ENCODE measurements around the gene NCBP1. TPM values are rescaled to one million over a fixed set of nuclear protein-coding genes. Genes with fewer than 3 reads are reported as not detected.
"Not testable (repeated sequence)": the region's sequence is repeated elsewhere in the genome, so short reads cannot be mapped to it uniquely, and the experiment has no call there.

Gene NCBP1
- total and polyA plus RNA-seq, 4 experiments from 2014 or later: 12.5 to 50.8 (median 30.3) TPM

DNA sequence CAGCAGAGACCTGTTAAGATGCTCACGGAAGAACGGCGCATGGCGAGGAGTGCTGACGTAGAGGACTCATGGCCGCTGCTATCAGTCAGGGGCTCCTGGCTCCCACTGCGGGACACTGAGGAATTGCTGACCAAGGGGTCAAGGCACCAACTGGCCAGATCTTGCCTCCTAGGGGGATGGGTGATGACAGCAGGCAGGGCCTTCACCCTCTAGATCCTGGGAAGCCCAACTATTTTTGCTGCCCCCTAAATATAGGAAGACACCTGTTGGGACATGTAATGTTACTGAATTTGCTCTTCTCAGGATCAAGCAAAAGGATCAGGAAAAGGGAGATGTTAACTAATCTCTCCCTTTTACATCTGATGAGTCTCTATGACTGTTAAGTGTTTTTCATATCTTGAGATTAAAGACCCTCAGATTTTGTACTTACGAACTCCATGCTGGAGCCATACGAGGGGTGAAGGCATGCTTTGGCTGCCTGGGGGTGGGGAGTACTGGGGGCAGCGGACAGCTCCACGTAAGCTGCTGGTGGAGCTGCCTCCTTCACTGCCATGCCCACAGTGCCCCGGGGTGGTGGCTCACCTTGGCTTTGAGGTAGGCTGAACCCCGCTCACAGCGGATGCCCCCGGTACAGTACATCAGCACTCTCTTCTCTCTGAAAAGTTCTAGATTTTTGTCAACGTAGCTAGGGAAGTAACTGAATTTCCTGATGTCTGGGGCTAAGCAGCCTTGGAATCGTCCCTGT lies 28.5 kb upstream of the NCBP1 start:
- peak overlapping the region in 1 of 7 donors; percentile 48 for H3K27ac Mint-ChIP-seq
- H3K4me3 Mint-ChIP-seq: no peak overlapping the region
- POLR2A ChIA-PET (ENCODE audit: partially characterized antibody): no interaction called here
- intact Hi-C loops (cut with micrococcal nuclease): no loop called here
- CTCF ChIA-PET (ENCODE audit: partially characterized antibody): interaction anchor here (1.6 kb wide), 1 partner anchor 10 kb away, joined by 4 read pairs; no protein-coding TSS in a partner anchor
- H3K27ac ChIP-seq (ENCODE audit: low read depth, low read length): no peak overlapping the region
- H3K27me3 Mint-ChIP-seq: no peaks in the 10 kb centered on the region
- no peaks in the 10 kb centered on the region for H3K9me3 ChIP-seq (ENCODE audit: control insufficient read depth in 1 of 2, low read length in 2 of 2)
- H3K4me1 Mint-ChIP-seq: no peaks in the 10 kb centered on the region
- no peak for DNase-seq
- no peak overlapping the region for H3K4me3 ChIP-seq (ENCODE audit: low read length in 2 of 2)
- H3K27me3 ChIP-seq (ENCODE audit: insufficient read depth, low read length): no peaks in the 10 kb centered on the region
- peaks cover 34 to 65% of the 10 kb centered on the region in 2 donors for H3K36me3 Mint-ChIP-seq
- H3K4me1 ChIP-seq (ENCODE audit: insufficient read depth, low read length): no peaks in the 10 kb centered on the region
- H3K36me3 ChIP-seq (ENCODE audit: insufficient read depth, low read length): peaks cover 47% of the 10 kb centered on the region
- no peaks in the 10 kb centered on the region for H3K9me3 Mint-ChIP-seq

DNA sequence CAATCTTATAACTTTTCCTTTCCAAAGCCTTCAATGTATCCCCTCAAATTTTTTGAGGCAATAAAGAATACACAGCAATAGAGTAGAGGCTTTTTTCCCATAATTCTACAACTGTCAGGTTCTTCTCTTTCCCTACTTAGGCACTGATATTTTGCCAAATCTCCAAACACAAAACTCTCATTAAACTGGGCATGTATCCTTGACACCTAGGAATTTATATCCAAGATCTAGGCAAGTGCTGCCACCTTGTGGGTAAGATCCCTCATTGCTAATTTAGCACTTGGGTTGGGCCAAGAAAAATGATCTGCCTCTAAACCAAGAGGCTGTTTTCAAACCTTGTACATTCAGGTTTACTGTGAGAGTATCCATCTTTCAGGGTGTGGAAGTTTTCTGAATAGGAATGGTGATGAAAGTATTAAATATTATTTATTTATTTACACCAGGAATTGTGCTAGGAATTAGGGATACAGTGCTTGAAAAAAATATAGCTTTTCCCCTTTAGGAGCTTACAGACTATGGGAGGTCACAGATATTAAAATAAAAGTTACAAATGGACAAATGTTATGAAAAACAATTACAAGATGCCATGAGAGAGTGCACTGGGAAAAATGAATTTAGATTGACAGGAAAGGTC lies 18.1 kb upstream of the NCBP1 start:
- Mint-ChIP-seq H3K4me3 (no peak overlapping the region), H3K36me3 (peaks cover 20 to 61% of the 10 kb centered on the region in 2 donors), H3K4me1 (peaks cover 0 to 1% (median 0%) of the 10 kb centered on the region in 4 donors), H3K9me3 (no peaks in the 10 kb centered on the region), H3K27ac (peak overlapping the region in 2 of 7 donors; percentile 1 to 10), H3K27me3 (no peaks in the 10 kb centered on the region)
- ChIA-PET CTCF (ENCODE audit: partially characterized antibody) (interaction anchor here (0.6 to 11.0 kb wide), 30 partner anchors 7 to 839 kb away, joined by 3 to 105 read pairs (median 4); partner anchors contain the start of genes NCBP1, TDRD7 and TSTD2), POLR2A (ENCODE audit: partially characterized antibody) (interaction anchor here (1.2 to 1.7 kb wide), 2 partner anchors 17 to 203 kb away, joined by 6 to 8 read pairs; partner anchors contain the start of genes NCBP1, TDRD7 and TSTD2)
- Histone ChIP-seq H3K4me1 (ENCODE audit: insufficient read depth, low read length) (no peaks in the 10 kb centered on the region), H3K9me3 (ENCODE audit: control insufficient read depth in 1 of 2, low read length in 2 of 2) (no peaks in the 10 kb centered on the region), H3K27ac (ENCODE audit: low read depth, low read length) (no peak overlapping the region), H3K4me3 (ENCODE audit: low read length in 2 of 2) (no peak overlapping the region), H3K36me3 (ENCODE audit: insufficient read depth, low read length) (peaks cover 19% of the 10 kb centered on the region), H3K27me3 (ENCODE audit: insufficient read depth, low read length) (no peaks in the 10 kb centered on the region)
- DNase-seq: peak; percentile 49 to 63 (median 57)
- intact Hi-C loops (cut with micrococcal nuclease): loop anchor here (1.0 kb wide), 4 partner anchors 147 to 758 kb away; no protein-coding TSS in a partner anchor

DNA sequence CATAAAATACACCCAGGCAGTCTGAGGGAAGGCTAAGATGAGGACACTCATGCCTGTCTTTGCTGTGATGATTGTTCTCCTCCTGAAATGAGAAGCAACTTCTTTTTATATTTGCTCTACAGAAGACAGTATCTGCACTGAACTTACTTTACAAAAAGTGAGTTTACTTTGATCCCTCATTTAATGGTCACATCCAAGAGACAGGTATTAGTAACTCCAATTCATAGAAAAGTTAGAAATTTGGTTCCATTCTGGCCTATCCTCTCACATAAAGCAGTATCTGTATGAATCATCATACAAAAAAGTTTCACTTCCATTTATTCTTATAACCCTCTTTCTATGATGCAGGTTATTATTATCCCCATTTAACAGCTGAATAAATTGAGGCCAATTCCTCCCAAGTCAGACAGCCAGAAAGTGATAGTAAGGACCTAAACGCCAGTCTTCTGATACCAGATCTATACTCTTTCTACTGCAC lies 15.6 kb upstream of the NCBP1 start:
- Mint-ChIP-seq H3K9me3 (no peaks in the 10 kb centered on the region), H3K27me3 (no peaks in the 10 kb centered on the region), H3K27ac (peak overlapping the region in 2 of 7 donors; percentile 30 to 66), H3K36me3 (peaks cover 20 to 55% of the 10 kb centered on the region in 2 donors), H3K4me3 (no peak overlapping the region), H3K4me1 (peaks cover 0 to 1% (median 0%) of the 10 kb centered on the region in 4 donors)
- ChIA-PET POLR2A (ENCODE audit: partially characterized antibody) (interaction anchor here (1.0 kb wide), 1 partner anchor 15 kb away, joined by 3 read pairs; the partner anchor contains the start of genes NCBP1 and TSTD2), CTCF (ENCODE audit: partially characterized antibody) (interaction anchor here (0.7 to 1.2 kb wide), 2 partner anchors 12 to 19 kb away, joined by 3 read pairs; no protein-coding TSS in a partner anchor)
- DNase-seq: no peak
- Histone ChIP-seq H3K27me3 (ENCODE audit: insufficient read depth, low read length) (no peaks in the 10 kb centered on the region), H3K9me3 (ENCODE audit: control insufficient read depth in 1 of 2, low read length in 2 of 2) (no peaks in the 10 kb centered on the region), H3K27ac (ENCODE audit: low read depth, low read length) (no peak overlapping the region), H3K4me3 (ENCODE audit: low read length in 2 of 2) (no peak overlapping the region), H3K4me1 (ENCODE audit: insufficient read depth, low read length) (no peaks in the 10 kb centered on the region), H3K36me3 (ENCODE audit: insufficient read depth, low read length) (peaks cover 12% of the 10 kb centered on the region)
- intact Hi-C loops (cut with micrococcal nuclease): no loop called here

DNA sequence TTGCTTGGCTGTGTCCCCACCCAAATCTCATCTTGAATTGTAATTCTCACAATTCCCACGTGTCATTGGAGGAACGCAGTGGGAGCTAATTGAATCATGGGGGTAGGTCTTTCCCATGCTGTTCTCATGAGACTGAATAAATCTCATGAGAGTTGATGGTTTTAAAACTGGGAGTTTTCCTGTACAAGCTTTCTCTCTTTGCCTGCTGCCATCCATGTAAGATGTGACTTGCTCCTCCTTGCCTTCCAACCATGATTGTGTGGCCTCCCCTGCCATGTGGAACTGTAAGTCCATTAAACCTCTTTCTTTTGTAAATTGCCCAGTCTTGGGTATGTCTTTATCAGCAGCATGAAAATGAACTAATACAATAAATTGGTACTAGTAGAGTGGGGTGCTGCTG lies 13.6 kb upstream of the NCBP1 start:
- peaks cover 32 to 65% of the 10 kb centered on the region in 2 donors for H3K36me3 Mint-ChIP-seq
- H3K27ac ChIP-seq (ENCODE audit: low read depth, low read length); H3K4me1 Mint-ChIP-seq; DNase-seq; H3K4me1 ChIP-seq (ENCODE audit: insufficient read depth, low read length); intact Hi-C loops (cut with micrococcal nuclease); POLR2A ChIA-PET (ENCODE audit: partially characterized antibody); H3K9me3 Mint-ChIP-seq; H3K4me3 Mint-ChIP-seq; H3K27me3 ChIP-seq (ENCODE audit: insufficient read depth, low read length); H3K36me3 ChIP-seq (ENCODE audit: insufficient read depth, low read length); H3K4me3 ChIP-seq (ENCODE audit: low read length in 2 of 2); H3K9me3 ChIP-seq (ENCODE audit: control insufficient read depth in 1 of 2, low read length in 2 of 2); H3K27me3 Mint-ChIP-seq: not testable (repeated sequence)
- CTCF ChIA-PET (ENCODE audit: partially characterized antibody): interaction anchor here (1.3 kb wide), 1 partner anchor 9 kb away, joined by 4 read pairs; no protein-coding TSS in a partner anchor
- H3K27ac Mint-ChIP-seq: peak overlapping the region in 1 of 7 donors; percentile 25

DNA sequence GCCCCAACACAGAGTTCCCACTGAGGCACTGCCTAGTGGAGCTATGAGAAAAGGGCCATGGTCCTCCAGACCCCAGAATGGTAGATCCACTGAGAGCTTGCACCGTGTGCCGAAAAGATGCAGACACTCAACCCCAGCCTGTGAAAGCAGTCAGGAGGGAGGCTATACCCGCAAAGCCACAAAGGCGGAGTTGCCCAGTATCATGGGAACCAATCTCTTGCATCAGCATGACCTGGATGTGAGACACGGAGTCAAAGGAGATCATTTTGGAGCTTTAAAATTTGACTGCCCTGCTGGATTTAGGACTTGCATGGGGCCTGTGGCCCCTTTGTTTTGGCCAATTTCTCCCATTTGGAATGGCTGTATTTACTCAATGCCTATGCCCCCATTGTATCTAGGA lies 11.1 kb upstream of the NCBP1 start:
- ChIA-PET POLR2A (ENCODE audit: partially characterized antibody) (interaction anchor here (2.1 kb wide), 1 partner anchor 11 kb away, joined by 7 read pairs; the partner anchor contains the start of genes NCBP1 and TSTD2), CTCF (ENCODE audit: partially characterized antibody) (interaction anchor here (1.7 kb wide), 1 partner anchor 8 kb away, joined by 3 read pairs; no protein-coding TSS in a partner anchor)
- DNase-seq; H3K4me3 Mint-ChIP-seq; H3K27ac ChIP-seq (ENCODE audit: low read depth, low read length); H3K36me3 ChIP-seq (ENCODE audit: insufficient read depth, low read length); H3K4me1 Mint-ChIP-seq; H3K9me3 ChIP-seq (ENCODE audit: control insufficient read depth in 1 of 2, low read length in 2 of 2); H3K9me3 Mint-ChIP-seq; H3K4me3 ChIP-seq (ENCODE audit: low read length in 2 of 2); intact Hi-C loops (cut with micrococcal nuclease); H3K27me3 ChIP-seq (ENCODE audit: insufficient read depth, low read length); H3K27me3 Mint-ChIP-seq; H3K4me1 ChIP-seq (ENCODE audit: insufficient read depth, low read length): not testable (repeated sequence)
- Mint-ChIP-seq H3K27ac (peak overlapping the region in 1 of 7 donors; percentile 18), H3K36me3 (peaks cover 31 to 67% of the 10 kb centered on the region in 2 donors)

DNA sequence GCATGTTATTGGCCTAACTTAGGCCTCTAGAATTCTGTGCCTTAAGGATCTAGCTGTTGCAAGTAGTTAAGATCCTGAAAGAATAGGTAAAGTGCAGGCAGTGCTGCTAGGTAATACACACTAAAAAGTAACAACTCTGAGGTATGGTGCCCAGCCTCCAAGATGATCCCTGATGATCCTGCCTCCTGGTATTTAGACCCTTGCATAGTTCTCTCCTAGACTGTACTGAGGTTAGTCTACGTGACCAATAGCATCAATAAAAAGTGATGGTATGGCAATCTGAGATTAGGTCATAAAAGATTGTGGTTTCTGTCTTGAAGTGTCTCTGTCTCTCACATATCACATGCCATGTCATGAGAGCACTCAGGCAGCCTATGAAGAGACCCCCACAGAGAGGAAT lies 9.7 kb upstream of the NCBP1 start:
- ChIA-PET POLR2A (ENCODE audit: partially characterized antibody) (interaction anchor here (2.1 kb wide), 1 partner anchor 9 kb away, joined by 7 read pairs; the partner anchor contains the start of genes NCBP1 and TSTD2), CTCF (ENCODE audit: partially characterized antibody) (interaction anchor here (1.7 to 3.7 kb wide), 3 partner anchors 9 to 25 kb away, joined by 3 to 14 read pairs (median 10); no protein-coding TSS in a partner anchor)
- H3K4me3 ChIP-seq (ENCODE audit: low read length in 2 of 2): no peak overlapping the region
- no peak overlapping the region for H3K27ac ChIP-seq (ENCODE audit: low read depth, low read length)
- no peak for DNase-seq
- H3K4me1 Mint-ChIP-seq: peaks cover 0 to 4% (median 2%) of the 10 kb centered on the region in 4 donors
- no peaks in the 10 kb centered on the region for H3K4me1 ChIP-seq (ENCODE audit: insufficient read depth, low read length)
- H3K4me3 Mint-ChIP-seq: no peak overlapping the region
- no peaks in the 10 kb centered on the region for H3K9me3 ChIP-seq (ENCODE audit: control insufficient read depth in 1 of 2, low read length in 2 of 2)
- peak overlapping the region in 1 of 7 donors; percentile 47 for H3K27ac Mint-ChIP-seq
- H3K27me3 Mint-ChIP-seq: no peaks in the 10 kb centered on the region
- peaks cover 31 to 53% of the 10 kb centered on the region in 2 donors for H3K36me3 Mint-ChIP-seq
- H3K27me3 ChIP-seq (ENCODE audit: insufficient read depth, low read length): no peaks in the 10 kb centered on the region
- intact Hi-C loops (cut with micrococcal nuclease): no loop called here
- H3K36me3 ChIP-seq (ENCODE audit: insufficient read depth, low read length): peaks cover 5% of the 10 kb centered on the region
- no peaks in the 10 kb centered on the region for H3K9me3 Mint-ChIP-seq

DNA sequence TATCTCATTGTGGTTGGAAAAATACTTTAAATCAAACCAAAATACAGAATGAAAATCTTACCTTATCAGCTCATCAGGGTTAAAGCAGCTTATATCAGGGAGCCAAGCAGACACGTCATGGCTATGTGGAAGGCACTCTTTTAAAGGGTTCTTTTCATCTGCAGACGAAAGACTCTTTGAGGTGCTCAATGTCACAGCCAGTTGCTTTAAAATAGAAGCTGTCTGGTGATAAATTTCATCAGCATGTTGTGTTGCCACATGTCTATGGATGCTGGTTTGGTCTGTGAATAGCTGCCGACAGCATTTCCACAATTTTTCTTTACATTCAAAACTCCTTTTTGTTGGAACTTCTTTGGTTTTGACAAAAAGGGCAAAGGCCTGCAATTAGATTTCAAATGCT lies 8.0 kb upstream of the NCBP1 start:
- POLR2A ChIA-PET (ENCODE audit: partially characterized antibody): no interaction called here
- no peak overlapping the region for H3K4me3 Mint-ChIP-seq
- no peaks in the 10 kb centered on the region for H3K9me3 ChIP-seq (ENCODE audit: control insufficient read depth in 1 of 2, low read length in 2 of 2)
- no peak for DNase-seq
- H3K4me1 ChIP-seq (ENCODE audit: insufficient read depth, low read length): no peaks in the 10 kb centered on the region
- no peak overlapping the region for H3K27ac ChIP-seq (ENCODE audit: low read depth, low read length)
- CTCF ChIA-PET (ENCODE audit: partially characterized antibody): interaction anchor here (1.5 to 3.7 kb wide), 3 partner anchors 11 to 27 kb away, joined by 4 to 14 read pairs (median 10); no protein-coding TSS in a partner anchor
- H3K4me3 ChIP-seq (ENCODE audit: low read length in 2 of 2): no peak overlapping the region
- H3K27me3 Mint-ChIP-seq: no peaks in the 10 kb centered on the region
- H3K27me3 ChIP-seq (ENCODE audit: insufficient read depth, low read length): no peaks in the 10 kb centered on the region
- intact Hi-C loops (cut with micrococcal nuclease): no loop called here
- peaks cover 5% of the 10 kb centered on the region for H3K36me3 ChIP-seq (ENCODE audit: insufficient read depth, low read length)
- peaks cover 4 to 8% (median 6%) of the 10 kb centered on the region in 4 donors for H3K4me1 Mint-ChIP-seq
- peaks cover 26 to 45% of the 10 kb centered on the region in 2 donors for H3K36me3 Mint-ChIP-seq
- H3K27ac Mint-ChIP-seq: no peak overlapping the region
- no peaks in the 10 kb centered on the region for H3K9me3 Mint-ChIP-seq
